HG03159 (cell line): Measurements from ENCODE around the gene NTNG2.

ENCODE experiments used
- ATAC-seq: cut with Tn5 transposase; IDR thresholded peaks from one replicate; pipeline ENCODE4 v1.9.1; 2021; ENCODE audit warnings: mild to moderate bottlenecking, moderate library complexity; ENCODE audit not compliant: unreplicated experiment

NTNG2 gene

GRCh38 chr9:132146575-132146974, 15.3 kb upstream of the NTNG2 start:
- no peak for ATAC-seq

- no peak for ATAC-seq
These were observed 14.5 kb upstream of the NTNG2 start for GRCh38 chr9:132147331-132147730.

GRCh38 chr9:132147839-132148238, 14.0 kb upstream of the NTNG2 start:
- no peak for ATAC-seq

- no peak for ATAC-seq
These were observed 11.6 kb upstream of the NTNG2 start for GRCh38 chr9:132150256-132150655.

GRCh38 chr9:132151118-132151517, 10.7 kb upstream of the NTNG2 start:
- ATAC-seq = no peak

- no peak for ATAC-seq
These were observed 9.6 kb upstream of the NTNG2 start for GRCh38 chr9:132152231-132152630.

- ATAC-seq = no peak
These were observed 6.8 kb upstream of the NTNG2 start for GRCh38 chr9:132154863-132155567.

GRCh38 chr9:132155568-132155895, 6.3 kb upstream of the NTNG2 start:
- no peak for ATAC-seq

GRCh38 chr9:132156262-132156661, 5.6 kb upstream of the NTNG2 start:
- ATAC-seq = no peak

GRCh38 chr9:132157347-132158116, 4.3 kb upstream of the NTNG2 start:
- ATAC-seq = no peak

GRCh38 chr9:132160802-132161742, 786 bp upstream of the NTNG2 start:
- ATAC-seq = no peak

GRCh38 chr9:132162764-132163456, 1.1 kb downstream of the NTNG2 start:
- no peak for ATAC-seq

GRCh38 chr9:132163457-132163875, 1.6 kb downstream of the NTNG2 start:
- no peak for ATAC-seq

- no peak for ATAC-seq
These were observed 2.2 kb downstream of the NTNG2 start for GRCh38 chr9:132163876-132164603.

GRCh38 chr9:132164604-132165362, 2.9 kb downstream of the NTNG2 start:
- no peak for ATAC-seq

- ATAC-seq = no peak
These were observed 4.7 kb downstream of the NTNG2 start for GRCh38 chr9:132166599-132166998.

- ATAC-seq = no peak
These were observed 5.3 kb downstream of the NTNG2 start for GRCh38 chr9:132167192-132167591.

GRCh38 chr9:132168347-132168746, 6.5 kb downstream of the NTNG2 start:
- no peak for ATAC-seq

- no peak for ATAC-seq
These were observed 7.0 kb downstream of the NTNG2 start for GRCh38 chr9:132168851-132169250.
